Testis (tissue), 2 donors: ENCODE measurements around the gene MCC.

ENCODE experiments used
- CTCF ChIP-seq, 3 experiments: fragments of 450-650 bp in 2 of 3; fragments of 200-600 bp in 1 of 3; sonication (generic) in 1 of 3; IDR thresholded peaks; one replicate each; pipeline ENCODE4 v1.5.1; 2016 to 2019; ENCODE audit warnings: antibody characterized with exemption in 3 of 3, mild to moderate bottlenecking in 2 of 3, moderate library complexity in 1 of 3
- POLR2A ChIP-seq: fragments of 450-650 bp; IDR thresholded peaks from one replicate; pipeline ENCODE4 v1.6.1; 2017; ENCODE audit warnings: antibody characterized with exemption, mild to moderate bottlenecking, moderate library complexity

DNA sequence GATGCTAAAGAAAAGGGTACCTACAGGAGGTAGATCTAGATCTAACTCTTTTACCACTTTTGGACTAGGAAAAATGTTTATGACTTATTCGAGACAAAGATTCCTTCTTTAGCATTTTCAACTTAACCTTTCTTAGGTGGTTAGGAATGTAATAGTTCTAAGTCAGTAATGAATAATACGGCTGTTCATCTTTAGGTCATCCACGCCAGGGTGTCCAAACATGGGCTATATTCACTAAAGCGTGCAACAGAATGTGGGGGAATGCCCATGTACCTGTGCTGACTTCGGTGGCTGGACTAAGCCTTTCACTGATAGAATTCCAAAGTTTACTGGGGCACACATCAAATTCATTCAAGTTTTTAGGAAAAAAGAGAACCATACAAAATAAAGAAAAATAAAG, 218.2 kb downstream of the MCC start:
- TF ChIP-seq CTCF (IDR thresholded peaks at IDR 0.05) = no peak
- no peak for TF ChIP-seq POLR2A
